K562 (cell line): ENCODE data around the gene CARS2. TPM values are rescaled to one million over a fixed set of nuclear protein-coding genes. Genes with fewer than 3 reads are reported as not detected.

Experiments
- CBX1 ChIP-seq: sonication (generic); IDR thresholded peaks from 2 replicates; pipeline ENCODE4 v1.6.1; 2016; ENCODE audit warnings: antibody characterized with exemption, low read depth, mild to moderate bottlenecking
- E2F3 ChIP-seq: fragments of 250-450 bp; sonication (Bioruptor Pico); IDR thresholded peaks from 2 replicates; pipeline ENCODE4 v1.4.0; 2020; ENCODE audit warnings: mild to moderate bottlenecking
- EP300 ChIP-seq: IDR thresholded peaks from 2 replicates; pipeline ENCODE4 v1.6.1; 2012; ENCODE audit warnings: low read length, improper control_type of control experiment
- FOXK1 ChIP-seq: sonication (generic); formaldehyde crosslinking; IDR thresholded peaks from 2 replicates; pipeline ENCODE4 v1.8.0; 2022; ENCODE audit warnings: missing genetic modification reagents, mild to moderate bottlenecking, borderline replicate concordance
- FOXK2 ChIP-seq, 2 experiments: fragments of 450-650 bp; IDR thresholded peaks in 1 of 2; conservative IDR thresholded peaks in 1 of 2; 2 replicates each; pipeline ENCODE4 v1.6.1; 2016; ENCODE audit warnings: low read depth in 2 of 2, mild to moderate bottlenecking in 1 of 2
- KHSRP ChIP-seq: fragments of 450-650 bp; IDR thresholded peaks from 2 replicates; pipeline ENCODE4 v1.6.1; 2017
- MTA3 ChIP-seq: fragments of 450-650 bp; formaldehyde crosslinking; IDR thresholded peaks from 2 replicates; pipeline ENCODE4 v1.6.1; 2017; ENCODE audit warnings: mild to moderate bottlenecking, borderline replicate concordance
- MTF1 ChIP-seq: fragments of 250-450 bp; sonication (Bioruptor Pico); IDR thresholded peaks from 2 replicates; pipeline ENCODE4 v1.9.0; 2021; ENCODE audit warnings: moderate library complexity, mild to moderate bottlenecking, inconsistent platforms, borderline replicate concordance
- PCBP1 ChIP-seq: fragments of 200-400 bp; formaldehyde crosslinking; IDR thresholded peaks from 2 replicates; pipeline ENCODE4 v1.6.1; 2018; ENCODE audit warnings: mild to moderate bottlenecking, low read depth, low read length; ENCODE audit not compliant: poor library complexity, severe bottlenecking
- RBBP5 ChIP-seq: fragments of 200-600 bp; sonication (generic); IDR thresholded peaks from 2 replicates; pipeline ENCODE4 v1.6.1; 2012; ENCODE audit warnings: borderline replicate concordance, mild to moderate bottlenecking, low read length, control low read depth, inconsistent platforms; ENCODE audit not compliant: insufficient read depth, poor library complexity, severe bottlenecking
- SIN3B ChIP-seq: fragments of 450-650 bp; IDR thresholded peaks from 2 replicates; pipeline ENCODE4 v1.6.1; 2017; ENCODE audit warnings: low read depth, mild to moderate bottlenecking, moderate library complexity
- TARDBP ChIP-seq: fragments of 450-650 bp; IDR thresholded peaks from 2 replicates; pipeline ENCODE4 v1.6.1; 2016
- ZBTB8A ChIP-seq: fragments of 450-650 bp; IDR thresholded peaks from 2 replicates; pipeline ENCODE4 v1.6.1; 2018; ENCODE audit warnings: mild to moderate bottlenecking, moderate library complexity; ENCODE audit not compliant: partially characterized antibody
- ZNF408 ChIP-seq: fragments of 250-450 bp; sonication (Bioruptor Pico); IDR thresholded peaks from 2 replicates; pipeline ENCODE4 v1.4.0; 2020; ENCODE audit warnings: low read depth, mild to moderate bottlenecking, moderate library complexity
- ZNF780A ChIP-seq: fragments of 250-450 bp; sonication (Bioruptor Pico); IDR thresholded peaks from 2 replicates; pipeline ENCODE4 v1.5.0; 2021; ENCODE audit warnings: mild to moderate bottlenecking
- polyA plus RNA-seq, 8 experiments: library from polyadenylated mRNA; depleted of rRNA in 4 of 8; stranded (reverse) in 5 of 8; unstranded in 3 of 8; fragments of >200 nt; fragmentation: Nextera tagmentation in 2 of 8; fragmentation: Illumina TruSeq in 1 of 8; extraction: Ambion mirVana in 2 of 8; extraction: Trizol in 1 of 8; gene quantifications; 2 replicates each; pipeline versions ENCODE4 v1.2.1 to v1.2.3, GENCODE V29; 2011 to 2014; ENCODE audit warnings: inconsistent platforms in 1 of 8, missing spikeins in 1 of 8
- total RNA-seq, 7 experiments: library from RNA; depleted of rRNA in 6 of 7; stranded (reverse); fragments of >200 nt in 6 of 7; fragmentation: Illumina TruSeq in 2 of 7; extraction: Trizol in 2 of 7; gene quantifications; 2 replicates each; pipeline versions ENCODE4 v1.2.1 to v1.2.3, GENCODE V29; 2011 to 2021; ENCODE audit warnings: low replicate concordance in 1 of 7
- TF ChIP-seq, protein P1 (sequence below): fragments of 450-650 bp; IDR thresholded peaks from 2 replicates; pipeline ENCODE4 v1.6.1; 2016; ENCODE audit warnings: missing biosample characterization, missing genetic modification characterization
- TF ChIP-seq, protein P2 (sequence below): sonication (generic); formaldehyde crosslinking; IDR thresholded peaks from 2 replicates; pipeline ENCODE4 v1.8.1; 2023; ENCODE audit warnings: missing genetic modification reagents, mild to moderate bottlenecking, borderline replicate concordance
- TF ChIP-seq, protein P3 (sequence below): sonication (generic); formaldehyde crosslinking; IDR thresholded peaks from 2 replicates; pipeline ENCODE4 v1.8.1; 2023; ENCODE audit warnings: mild to moderate bottlenecking, missing genetic modification reagents

The CARS2 gene
- total and polyA plus RNA-seq, 9 of the 15 experiments (the other 6 are each of a cell fraction or from before 2014, with no cell fraction given): 1.7 to 37.4 (median 30.5) TPM

DNA sequence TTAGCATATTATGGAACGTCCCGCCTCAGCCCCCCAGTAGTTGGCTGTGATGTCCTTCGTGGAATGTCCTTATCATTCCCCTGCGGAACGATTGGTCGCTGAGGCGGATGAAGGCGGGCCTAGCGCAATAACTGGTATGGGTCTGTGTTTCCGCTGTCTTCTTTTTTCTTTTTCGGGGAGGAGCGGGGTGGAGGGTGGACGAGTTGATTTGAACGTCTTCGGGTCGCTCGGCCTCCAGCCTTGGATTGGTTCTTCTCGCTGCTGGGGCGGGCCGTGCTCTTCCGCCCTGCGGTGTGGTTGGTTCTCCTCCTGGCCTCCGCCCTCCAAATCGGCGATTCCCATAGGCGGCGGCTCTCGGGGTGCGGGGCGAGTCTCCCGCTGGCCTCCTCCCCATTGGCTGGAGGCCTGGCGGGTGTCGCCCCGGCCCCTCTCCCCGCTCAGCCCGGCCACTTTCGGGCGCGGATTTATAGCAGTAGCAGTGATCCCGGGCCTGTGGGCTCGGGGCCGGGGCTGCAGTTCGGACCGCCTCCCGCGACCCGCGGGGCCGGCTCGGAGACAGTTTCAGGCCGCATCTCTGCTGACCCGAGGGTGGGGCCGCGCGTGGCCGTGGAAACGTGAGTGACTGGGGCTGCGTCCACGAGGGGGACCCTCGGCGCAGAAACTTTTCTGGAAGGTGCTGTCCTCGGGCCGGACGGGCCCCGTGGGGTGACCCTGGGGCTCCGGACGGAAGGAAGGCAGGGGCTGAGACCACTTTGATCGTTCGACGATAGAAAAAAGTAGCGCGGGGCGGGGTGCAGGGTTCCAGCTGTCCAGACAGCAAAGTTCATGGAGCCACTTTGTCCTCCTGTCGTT, 9.7 kb upstream of the CARS2 start (continued):
- TF ChIP-seq, protein P1, sequence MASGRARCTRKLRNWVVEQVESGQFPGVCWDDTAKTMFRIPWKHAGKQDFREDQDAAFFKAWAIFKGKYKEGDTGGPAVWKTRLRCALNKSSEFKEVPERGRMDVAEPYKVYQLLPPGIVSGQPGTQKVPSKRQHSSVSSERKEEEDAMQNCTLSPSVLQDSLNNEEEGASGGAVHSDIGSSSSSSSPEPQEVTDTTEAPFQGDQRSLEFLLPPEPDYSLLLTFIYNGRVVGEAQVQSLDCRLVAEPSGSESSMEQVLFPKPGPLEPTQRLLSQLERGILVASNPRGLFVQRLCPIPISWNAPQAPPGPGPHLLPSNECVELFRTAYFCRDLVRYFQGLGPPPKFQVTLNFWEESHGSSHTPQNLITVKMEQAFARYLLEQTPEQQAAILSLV (tag): no peak
- TF ChIP-seq ZNF780A (CRISPR knock-in tag) (no peak), CBX1 (no peak), TARDBP (no peak), SIN3B (no peak), E2F3 (no peak), MTA3 (peak; percentile 91), ZBTB8A (no peak), KHSRP (no peak), RBBP5 (peak; percentile 46), MTF1 (CRISPR knock-in tag) (no peak), ZNF408 (CRISPR knock-in tag) (no peak), FOXK1 (CRISPR knock-in tag) (no peak), FOXK2 (conservative IDR thresholded peaks at IDR 0.05 in 1 of 2, IDR thresholded peaks at IDR 0.05 in 1 of 2; ENCODE audit: low read depth in 2 of 2) (peak; percentile 53 to 55; a peak in 2 of 4 replicates), PCBP1 (no peak), EP300 (no peak)
- TF ChIP-seq, protein P2, sequence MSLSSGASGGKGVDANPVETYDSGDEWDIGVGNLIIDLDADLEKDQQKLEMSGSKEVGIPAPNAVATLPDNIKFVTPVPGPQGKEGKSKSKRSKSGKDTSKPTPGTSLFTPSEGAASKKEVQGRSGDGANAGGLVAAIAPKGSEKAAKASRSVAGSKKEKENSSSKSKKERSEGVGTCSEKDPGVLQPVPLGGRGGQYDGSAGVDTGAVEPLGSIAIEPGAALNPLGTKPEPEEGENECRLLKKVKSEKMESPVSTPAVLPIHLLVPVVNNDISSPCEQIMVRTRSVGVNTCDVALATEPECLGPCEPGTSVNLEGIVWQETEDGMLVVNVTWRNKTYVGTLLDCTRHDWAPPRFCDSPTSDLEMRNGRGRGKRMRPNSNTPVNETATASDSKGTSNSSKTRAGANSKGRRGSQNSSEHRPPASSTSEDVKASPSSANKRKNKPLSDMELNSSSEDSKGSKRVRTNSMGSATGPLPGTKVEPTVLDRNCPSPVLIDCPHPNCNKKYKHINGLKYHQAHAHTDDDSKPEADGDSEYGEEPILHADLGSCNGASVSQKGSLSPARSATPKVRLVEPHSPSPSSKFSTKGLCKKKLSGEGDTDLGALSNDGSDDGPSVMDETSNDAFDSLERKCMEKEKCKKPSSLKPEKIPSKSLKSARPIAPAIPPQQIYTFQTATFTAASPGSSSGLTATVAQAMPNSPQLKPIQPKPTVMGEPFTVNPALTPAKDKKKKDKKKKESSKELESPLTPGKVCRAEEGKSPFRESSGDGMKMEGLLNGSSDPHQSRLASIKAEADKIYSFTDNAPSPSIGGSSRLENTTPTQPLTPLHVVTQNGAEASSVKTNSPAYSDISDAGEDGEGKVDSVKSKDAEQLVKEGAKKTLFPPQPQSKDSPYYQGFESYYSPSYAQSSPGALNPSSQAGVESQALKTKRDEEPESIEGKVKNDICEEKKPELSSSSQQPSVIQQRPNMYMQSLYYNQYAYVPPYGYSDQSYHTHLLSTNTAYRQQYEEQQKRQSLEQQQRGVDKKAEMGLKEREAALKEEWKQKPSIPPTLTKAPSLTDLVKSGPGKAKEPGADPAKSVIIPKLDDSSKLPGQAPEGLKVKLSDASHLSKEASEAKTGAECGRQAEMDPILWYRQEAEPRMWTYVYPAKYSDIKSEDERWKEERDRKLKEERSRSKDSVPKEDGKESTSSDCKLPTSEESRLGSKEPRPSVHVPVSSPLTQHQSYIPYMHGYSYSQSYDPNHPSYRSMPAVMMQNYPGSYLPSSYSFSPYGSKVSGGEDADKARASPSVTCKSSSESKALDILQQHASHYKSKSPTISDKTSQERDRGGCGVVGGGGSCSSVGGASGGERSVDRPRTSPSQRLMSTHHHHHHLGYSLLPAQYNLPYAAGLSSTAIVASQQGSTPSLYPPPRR (CRISPR knock-in tag): no peak
- TF ChIP-seq, protein P3, sequence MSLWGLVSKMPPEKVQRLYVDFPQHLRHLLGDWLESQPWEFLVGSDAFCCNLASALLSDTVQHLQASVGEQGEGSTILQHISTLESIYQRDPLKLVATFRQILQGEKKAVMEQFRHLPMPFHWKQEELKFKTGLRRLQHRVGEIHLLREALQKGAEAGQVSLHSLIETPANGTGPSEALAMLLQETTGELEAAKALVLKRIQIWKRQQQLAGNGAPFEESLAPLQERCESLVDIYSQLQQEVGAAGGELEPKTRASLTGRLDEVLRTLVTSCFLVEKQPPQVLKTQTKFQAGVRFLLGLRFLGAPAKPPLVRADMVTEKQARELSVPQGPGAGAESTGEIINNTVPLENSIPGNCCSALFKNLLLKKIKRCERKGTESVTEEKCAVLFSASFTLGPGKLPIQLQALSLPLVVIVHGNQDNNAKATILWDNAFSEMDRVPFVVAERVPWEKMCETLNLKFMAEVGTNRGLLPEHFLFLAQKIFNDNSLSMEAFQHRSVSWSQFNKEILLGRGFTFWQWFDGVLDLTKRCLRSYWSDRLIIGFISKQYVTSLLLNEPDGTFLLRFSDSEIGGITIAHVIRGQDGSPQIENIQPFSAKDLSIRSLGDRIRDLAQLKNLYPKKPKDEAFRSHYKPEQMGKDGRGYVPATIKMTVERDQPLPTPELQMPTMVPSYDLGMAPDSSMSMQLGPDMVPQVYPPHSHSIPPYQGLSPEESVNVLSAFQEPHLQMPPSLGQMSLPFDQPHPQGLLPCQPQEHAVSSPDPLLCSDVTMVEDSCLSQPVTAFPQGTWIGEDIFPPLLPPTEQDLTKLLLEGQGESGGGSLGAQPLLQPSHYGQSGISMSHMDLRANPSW (CRISPR knock-in tag): no peak
